Effector CD8-positive, alpha-beta T cell (primary cell): ENCODE measurements around the gene GEMIN4.
"Not testable (repeated sequence)": the region's sequence is repeated elsewhere in the genome, so short reads cannot be mapped to it uniquely, and the experiment has no call there.

ENCODE experiments used
- DNase-seq: peaks from one replicate; lab custom pipeline; 2025; lab: John Stamatoyannopoulos, UW
- total RNA-seq, 4 experiments: gene quantifications; one replicate each; lab custom pipeline; 2026; lab: John Stamatoyannopoulos, UW

Gene GEMIN4
- total RNA-seq, result 36.4 to 46.2 (median 40.1) reads per million in 4 experiments

GRCh38 chr17:752002-752619 lies at the start of gene GEMIN4:
GEMIN4 (minus strand) TSS chr17:752264; CDS start chr17:752142, 122 bp downstream.
- peak; percentile 95 for DNase-seq

- no peak for DNase-seq
Measured at GRCh38 chr17:801660-802059, 49.6 kb upstream of the GEMIN4 start.

GRCh38 chr17:800446-801242 lies 48.6 kb upstream of the GEMIN4 start:
- DNase-seq, result no peak

- no peak for DNase-seq
Measured at GRCh38 chr17:799261-799660, 47.2 kb upstream of the GEMIN4 start.

DNA sequence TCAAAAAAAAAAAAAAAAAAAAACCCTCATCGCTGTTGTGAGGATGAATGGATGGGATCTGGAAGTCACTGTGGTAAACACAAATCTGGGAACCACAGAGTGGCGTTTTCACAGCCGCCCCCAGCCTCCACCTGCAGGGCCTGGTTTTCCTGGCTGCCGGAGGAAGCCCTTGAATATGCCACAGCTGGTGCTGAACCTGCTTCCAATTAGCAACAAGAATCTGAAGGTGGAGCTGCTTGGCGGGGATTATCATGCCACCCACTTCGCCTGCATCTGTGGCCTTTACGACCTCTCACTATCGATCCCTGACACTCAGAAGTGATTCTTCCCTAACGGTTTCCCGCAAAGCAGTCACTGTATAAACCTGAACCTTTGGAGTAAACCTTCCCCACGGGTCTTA lies 46.2 kb upstream of the GEMIN4 start:
- no peak for DNase-seq

DNA sequence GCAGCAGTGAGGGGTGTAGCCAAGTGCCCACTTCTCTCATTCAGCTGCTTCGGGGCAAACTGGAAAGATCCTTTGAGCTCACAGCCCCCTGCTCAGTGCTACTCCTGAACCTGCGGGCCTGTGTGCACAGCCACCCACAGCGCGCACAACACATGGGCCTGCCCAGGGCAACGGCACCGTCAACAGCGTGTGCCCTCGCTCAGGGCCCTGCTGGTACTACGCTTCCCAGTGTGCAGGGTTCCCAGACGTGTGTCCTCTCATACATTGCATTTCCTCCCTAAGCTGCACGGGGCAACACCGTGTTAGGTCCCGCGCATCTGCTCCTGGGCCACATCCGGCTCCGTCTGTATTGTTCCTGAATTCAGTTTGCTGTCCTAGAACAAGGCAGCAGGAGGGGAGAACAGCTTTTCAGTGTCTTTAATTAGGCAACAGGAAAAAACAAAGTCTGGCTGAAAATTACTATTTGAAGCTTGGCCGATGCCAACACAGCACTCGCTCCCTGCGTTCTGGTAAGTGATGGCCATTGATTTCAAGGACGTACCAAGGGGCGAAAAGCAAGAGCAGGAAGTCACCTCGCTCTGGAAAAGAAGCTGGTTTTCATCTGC lies 45.3 kb upstream of the GEMIN4 start:
- DNase-seq, result no peak

DNA sequence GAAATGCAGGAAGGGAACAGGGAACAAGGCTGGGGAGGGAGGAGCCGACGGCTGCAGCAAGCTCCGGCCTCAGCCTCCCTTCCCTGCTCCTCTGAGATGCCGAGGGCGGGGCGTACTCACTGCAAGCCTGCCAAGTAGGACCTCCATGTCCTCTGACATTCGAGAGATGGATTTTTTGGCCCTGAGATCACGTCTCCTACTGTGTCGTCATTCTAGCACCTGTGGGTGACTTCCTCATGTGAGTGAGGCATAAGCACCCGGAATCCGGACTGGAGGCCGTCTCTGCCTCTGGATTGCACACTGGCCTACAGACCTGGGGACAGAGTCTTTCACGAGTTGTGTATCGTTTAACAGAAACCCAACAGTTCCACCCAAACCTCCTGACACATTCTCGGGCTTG lies 44.5 kb upstream of the GEMIN4 start:
- no peak for DNase-seq

- DNase-seq, result no peak
Measured at GRCh38 chr17:795721-796120, 43.7 kb upstream of the GEMIN4 start.

DNA sequence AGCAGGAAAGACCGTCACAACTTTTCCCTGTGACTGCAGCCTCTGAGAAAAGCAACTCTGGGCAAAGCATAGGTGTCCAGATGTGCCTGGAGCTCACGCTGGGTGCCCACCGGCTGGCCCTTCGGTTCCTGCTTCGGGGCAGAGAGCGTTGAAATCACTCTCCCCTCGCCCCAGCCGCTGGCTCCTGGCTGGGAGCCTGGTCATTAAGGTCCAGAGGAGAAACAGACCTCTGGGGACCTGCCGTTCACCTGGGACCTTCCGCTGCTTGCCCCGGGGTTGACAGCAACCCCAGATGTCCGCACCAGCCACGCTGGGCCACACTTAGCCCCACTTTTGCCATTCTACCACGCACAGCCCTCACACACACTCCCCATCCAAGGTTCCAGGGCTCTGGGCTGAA lies 43.2 kb upstream of the GEMIN4 start:
- DNase-seq, result no peak

DNA sequence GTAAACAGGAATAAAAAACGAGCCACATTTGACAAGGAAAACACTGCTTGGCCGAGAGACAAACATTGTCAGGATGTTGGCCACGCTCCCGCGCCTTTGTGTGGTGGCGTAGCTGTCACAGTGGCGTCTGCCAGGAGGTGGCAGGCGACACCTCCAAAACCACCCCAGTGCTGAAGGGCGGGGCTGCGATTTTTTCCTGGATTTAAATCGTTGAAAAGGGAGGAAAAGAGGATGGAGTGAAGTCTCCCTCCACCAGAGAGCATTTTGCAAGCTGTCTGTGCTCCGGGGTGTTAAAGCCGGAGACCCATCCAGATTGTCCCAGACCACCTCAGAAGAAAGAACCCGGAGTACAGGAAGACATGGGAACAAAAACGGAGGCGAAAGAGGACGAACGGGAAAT lies 42.8 kb upstream of the GEMIN4 start:
- DNase-seq, result peak; percentile 18

DNA sequence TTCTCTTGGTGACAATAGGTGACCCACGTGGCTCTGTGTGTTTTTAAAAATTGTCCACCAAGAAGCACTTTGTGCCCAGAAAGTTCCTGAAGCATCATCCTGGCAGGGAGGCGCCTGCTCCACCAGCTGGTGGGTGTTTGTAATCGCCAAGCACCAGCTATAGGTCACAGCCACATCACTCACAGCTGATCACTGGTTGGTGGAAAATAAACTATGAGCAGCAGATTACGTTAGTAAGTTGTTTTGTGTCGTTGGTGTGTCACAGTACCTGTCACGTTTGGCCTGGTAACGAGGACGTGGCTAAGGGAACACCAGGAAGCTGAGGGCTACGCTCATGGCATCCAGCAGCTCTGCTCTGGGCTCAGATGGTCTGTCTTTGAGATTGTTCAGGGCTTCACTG lies 40.2 kb upstream of the GEMIN4 start:
- no peak for DNase-seq

- DNase-seq, result no peak
Measured at GRCh38 chr17:791829-792228, 39.8 kb upstream of the GEMIN4 start.

- not testable (repeated sequence) for DNase-seq
Measured at GRCh38 chr17:790874-791247, 38.8 kb upstream of the GEMIN4 start.

DNA sequence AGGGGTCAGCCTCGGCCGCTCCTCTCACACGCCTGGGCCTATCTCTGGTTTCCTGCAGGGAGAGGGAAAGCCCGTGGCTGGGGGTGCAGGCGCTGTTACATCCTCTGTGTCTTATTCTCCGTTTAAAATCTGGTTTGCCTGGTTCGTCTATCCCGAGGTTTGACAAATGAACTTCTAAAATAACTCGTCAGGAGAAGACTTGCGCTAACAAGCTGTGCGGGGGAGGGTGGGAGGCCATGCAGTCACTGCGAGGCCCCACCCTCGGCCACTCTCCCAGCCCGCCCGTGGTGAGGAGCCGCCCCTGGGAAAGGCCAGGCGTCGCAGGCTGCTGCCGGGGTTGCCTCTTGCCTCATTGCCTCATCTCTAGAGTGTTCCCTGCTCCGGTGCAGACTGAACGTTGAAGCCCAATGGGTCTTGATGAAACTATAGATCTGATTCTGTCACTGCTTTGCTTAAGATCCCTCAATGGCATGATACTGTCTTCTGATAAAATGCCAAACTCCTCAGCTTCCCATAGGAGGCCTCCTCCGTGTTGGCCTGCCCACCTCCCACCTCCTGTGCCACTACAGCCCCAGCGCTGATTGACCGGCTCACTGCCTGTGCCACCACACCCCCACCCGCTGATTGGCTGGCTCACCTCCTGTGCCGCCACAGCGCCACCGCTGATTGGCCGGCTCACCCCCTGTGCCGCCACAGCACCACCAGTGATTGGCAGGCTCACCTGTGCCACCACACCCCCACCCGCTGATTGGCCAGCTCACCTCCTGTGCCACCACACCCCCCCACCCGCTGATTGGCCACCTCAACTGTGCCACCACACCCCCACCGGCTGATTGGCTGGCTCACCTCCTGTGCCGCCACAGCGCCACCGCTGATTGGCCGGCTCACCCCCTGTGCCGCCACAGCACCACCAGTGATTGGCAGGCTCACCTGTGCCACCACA lies 38.1 kb upstream of the GEMIN4 start:
- not testable (repeated sequence) for DNase-seq

DNA sequence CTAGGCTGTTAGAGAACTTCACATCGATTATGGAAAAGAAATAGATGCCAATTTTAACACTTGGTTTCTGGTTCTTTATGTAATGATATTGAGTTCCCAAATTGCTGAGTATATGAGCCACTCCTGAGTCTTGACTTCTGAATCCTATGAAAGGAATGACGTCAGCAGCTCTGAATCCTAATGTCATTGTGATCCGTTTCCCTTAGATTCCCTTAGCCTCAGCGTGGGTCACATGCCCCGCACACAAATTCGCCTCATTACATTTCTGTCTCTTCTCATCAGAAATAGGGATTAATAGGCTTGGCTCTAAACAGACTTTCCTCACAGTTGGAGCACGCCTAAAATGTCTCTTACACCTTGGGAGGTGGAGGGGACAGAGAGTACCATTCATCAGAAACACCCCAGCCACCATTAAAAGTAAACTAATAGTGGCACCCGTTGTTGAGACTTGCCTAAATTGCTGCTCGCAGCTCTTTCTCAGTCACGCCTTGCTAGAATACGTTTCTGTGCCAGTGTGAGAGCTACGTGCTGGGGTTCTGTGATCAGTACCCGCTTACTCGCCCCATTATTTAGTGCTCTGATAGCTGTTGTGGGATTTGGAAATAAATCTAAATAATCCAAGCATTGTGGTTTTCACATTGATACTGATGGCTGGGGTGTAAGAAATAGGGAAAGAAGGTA lies 37.2 kb upstream of the GEMIN4 start:
- DNase-seq, result no peak

DNA sequence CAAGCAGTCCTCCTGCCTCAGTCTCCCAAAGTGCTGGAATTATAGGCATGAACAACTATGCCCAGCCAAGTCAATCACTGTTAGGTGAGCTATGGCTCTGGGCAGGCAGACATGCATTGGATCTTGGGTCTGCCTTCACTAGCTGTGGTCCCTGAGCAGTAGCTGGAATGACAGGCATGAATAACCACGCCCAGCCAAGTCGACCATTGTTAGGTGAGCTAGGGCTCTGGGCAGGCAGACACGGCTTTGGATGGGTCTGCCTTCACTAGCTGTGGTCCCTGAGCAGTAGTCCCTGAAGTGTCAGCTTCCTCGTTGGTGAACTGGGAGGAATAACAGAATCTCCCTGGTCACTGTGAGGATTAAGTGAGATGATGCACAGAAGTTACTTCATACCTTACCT lies 36.5 kb upstream of the GEMIN4 start:
- no peak for DNase-seq

DNA sequence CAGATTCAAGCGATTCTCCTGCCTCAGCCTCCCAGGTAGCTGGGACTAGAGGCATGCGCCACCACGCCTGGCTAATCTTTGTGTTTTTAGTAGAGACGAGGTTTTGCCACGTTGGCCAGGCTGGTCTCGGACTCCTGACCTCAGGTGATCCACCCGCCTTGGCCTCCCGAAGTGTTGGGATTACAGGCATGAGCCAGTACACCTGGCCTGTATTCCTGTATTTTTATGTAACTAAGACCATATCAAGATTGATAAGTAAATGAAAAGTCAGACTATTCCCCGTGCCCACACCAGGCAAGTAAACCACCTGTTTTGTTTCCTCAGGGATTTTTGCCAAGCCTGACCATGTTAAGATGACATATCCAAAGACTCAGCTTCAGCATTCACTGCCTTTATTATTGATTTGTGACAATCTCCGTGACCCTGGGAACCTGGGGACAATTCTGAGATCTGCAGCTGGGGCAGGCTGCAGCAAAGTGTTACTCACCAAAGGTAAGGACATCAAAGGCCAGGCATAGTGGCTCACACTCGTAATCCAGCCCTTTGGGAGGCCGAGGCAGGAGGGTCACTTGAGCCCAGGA lies 35.7 kb upstream of the GEMIN4 start:
- no peak for DNase-seq

GRCh38 chr17:785901-786300 lies 33.8 kb upstream of the GEMIN4 start:
- DNase-seq, result not testable (repeated sequence)

- no peak for DNase-seq
Measured at GRCh38 chr17:784143-784542, 32.1 kb upstream of the GEMIN4 start.

- DNase-seq, result peak; percentile 93
Measured at GRCh38 chr17:781805-782731, 30.0 kb upstream of the GEMIN4 start, which contains the start of the genes GLOD4 and MRM3. GLOD4 (minus strand) TSS chr17:782280; CDS start chr17:782255, 25 bp downstream. MRM3 (plus strand) TSS chr17:782353; CDS start chr17:782379, 26 bp downstream.
